B cell (primary cell): Measurements from ENCODE around the gene TMEM150A. TPM values are rescaled to one million over a fixed set of nuclear protein-coding genes. Genes with fewer than 3 reads are reported as not detected.
"Not testable (repeated sequence)": the region's sequence is repeated elsewhere in the genome, so short reads cannot be mapped to it uniquely, and the experiment has no call there.

ENCODE experiments used
- ATAC-seq: fragments of 200-7000 bp; cut with Tn5 transposase; one replicate; pipeline ENCODE4 v1.10.0; 2021; ENCODE audit warnings: low read depth, mild to moderate bottlenecking, moderate number of reproducible peaks, moderate library complexity
- CTCF ChIA-PET: fragments of 350-600 bp; sonication (Branson Sonifier 250); formaldehyde crosslinking; loops from one replicate; lab custom pipeline; 2021; ENCODE audit warnings: antibody characterized with exemption, inconsistent platforms; lab: Charles Lee
- POLR2A ChIA-PET: fragments of 350-600 bp; sonication (Branson Sonifier 250); formaldehyde crosslinking; loops from one replicate; lab custom pipeline; 2021; ENCODE audit warnings: antibody characterized with exemption; lab: Charles Lee
- DNase-seq: peaks from one replicate; pipeline ENCODE4 v3.0.0; 2013
- H2AFZ ChIP-seq: 2 replicates; pipeline ENCODE4 v1.6.1; 2012; ENCODE audit warnings: mild to moderate bottlenecking, low read depth, low read length; ENCODE audit not compliant: insufficient read depth, poor library complexity, severe bottlenecking
- H3K27ac ChIP-seq, 2 donors: 1 replicate in 1 of 2; 2 replicates in 1 of 2; pipeline ENCODE4 v1.5.1; 2012 to 2013; ENCODE audit warnings: low read length in 2 of 2, mild to moderate bottlenecking in 2 of 2, moderate library complexity in 1 of 2
- H3K27me3 ChIP-seq, 4 experiments: fragments of 200-600 bp in 1 of 4; sonication (generic) in 1 of 4; replicated peaks in 1 of 4; 1 replicate in 2 of 4; 2 replicates in 2 of 4; pipeline versions ENCODE4 v1.6.1 to v1.7.0; 2013 to 2016; ENCODE audit warnings: low read length in 3 of 4, mild to moderate bottlenecking in 2 of 4, mixed read lengths in 1 of 4, moderate library complexity in 1 of 4; ENCODE audit not compliant: insufficient read depth in 4 of 4, control insufficient read depth in 3 of 4; ENCODE audit errors: control extremely low read depth in 1 of 4
- H3K36me3 ChIP-seq, 2 experiments: replicated peaks in 1 of 2; 1 replicate in 1 of 2; 2 replicates in 1 of 2; pipeline versions ENCODE4 v1.6.1 to v1.7.1; 2013; ENCODE audit warnings: low read length in 1 of 2; ENCODE audit not compliant: insufficient read depth in 2 of 2, control insufficient read depth in 1 of 2; ENCODE audit errors: control extremely low read depth in 1 of 2, extremely low read depth in 1 of 2
- H3K4me1 ChIP-seq, 2 donors: fragments of 200-600 bp in 1 of 2; sonication (generic) in 1 of 2; 1 replicate in 1 of 2; 2 replicates in 1 of 2; pipeline versions ENCODE4 v1.5.1 to v1.6.1; 2013 to 2017; ENCODE audit warnings: low read length in 2 of 2; ENCODE audit not compliant: control insufficient read depth in 2 of 2, insufficient read depth in 2 of 2
- H3K4me2 ChIP-seq: replicated peaks from 2 replicates; pipeline ENCODE3; 2012; ENCODE audit warnings: mild to moderate bottlenecking, low read depth, low read length; ENCODE audit not compliant: poor library complexity, severe bottlenecking
- H3K4me3 ChIP-seq, 5 experiments: fragments of 200-600 bp in 1 of 5; sonication (generic) in 1 of 5; 1 replicate in 3 of 5; 2 replicates in 2 of 5; pipeline versions ENCODE4 v1.5.1 to v1.7.0; 2011 to 2016; ENCODE audit warnings: low read length in 4 of 5, mild to moderate bottlenecking in 4 of 5, low read depth in 2 of 5, control low read depth in 1 of 5, moderate library complexity in 1 of 5; ENCODE audit not compliant: insufficient read depth in 1 of 5; ENCODE audit errors: control extremely low read depth in 1 of 5, extremely low read depth in 1 of 5
- H3K79me2 ChIP-seq: fragments of 200-600 bp; sonication (generic); one replicate; pipeline ENCODE4 v1.6.0; 2016; ENCODE audit warnings: low read length; ENCODE audit not compliant: control insufficient read depth, insufficient read depth
- H3K9ac ChIP-seq: fragments of 200-600 bp; sonication (generic); 2 replicates; pipeline ENCODE4 v1.6.1; 2017; ENCODE audit warnings: mild to moderate bottlenecking, low read length, moderate library complexity
- H3K9me3 ChIP-seq, 3 donors: one replicate each; pipeline versions ENCODE4 v1.6.1 to v1.7.1; 2013; ENCODE audit warnings: low read length in 2 of 3; ENCODE audit not compliant: control insufficient read depth in 2 of 3, insufficient read depth in 1 of 3; ENCODE audit errors: control extremely low read depth in 1 of 3
- H4K20me1 ChIP-seq: 2 replicates; pipeline ENCODE4 v1.6.0; 2012; ENCODE audit warnings: mild to moderate bottlenecking, low read length; ENCODE audit not compliant: insufficient read depth, control insufficient read depth, poor library complexity, severe bottlenecking
- H3K27ac Mint-ChIP-seq: one replicate; pipeline ENCODE4 v1.8.0; 2021; ENCODE audit warnings: mixed read lengths
- H3K27me3 Mint-ChIP-seq: one replicate; pipeline ENCODE4 v1.8.0; 2021; ENCODE audit warnings: mixed read lengths
- H3K4me1 Mint-ChIP-seq: one replicate; pipeline ENCODE4 v1.8.0; 2021; ENCODE audit warnings: mixed read lengths
- H3K4me3 Mint-ChIP-seq: one replicate; pipeline ENCODE4 v1.8.0; 2021; ENCODE audit warnings: mixed read lengths
- H3K9me3 Mint-ChIP-seq: one replicate; pipeline ENCODE4 v1.8.0; 2022; ENCODE audit warnings: mixed read lengths; ENCODE audit not compliant: insufficient read depth
- EZH2 ChIP-seq: IDR thresholded peaks from 2 replicates; pipeline ENCODE4 v1.6.1; 2012; ENCODE audit warnings: borderline replicate concordance, low read depth, mild to moderate bottlenecking, moderate library complexity, low read length; ENCODE audit not compliant: insufficient read depth, poor library complexity, severe bottlenecking
- WGBS: methylation state at CpG from one replicate; pipeline ENCODE4 v1.1.5; 2013; ENCODE audit warnings: missing lambda C conversion rate; ENCODE audit not compliant: insufficient coverage; 5-methylcytosine and 5-hydroxymethylcytosine counted together
- intact Hi-C: fragments of 100-400 bp; cut with micrococcal nuclease; formaldehyde crosslinking; loops from one replicate; pipeline ENCODE4 v1.10.0; 2022
- polyA plus RNA-seq: library from polyadenylated mRNA; depleted of rRNA; stranded (reverse); fragments of >200 nt; gene quantifications from 2 replicates; pipeline ENCODE4 v1.2.3, GENCODE V29; 2012
- total RNA-seq, 2 donors: library from RNA; stranded (reverse); fragments of 120-200 nt in 1 of 2; gene quantifications; 1 replicate in 1 of 2; 2 replicates in 1 of 2; pipeline versions ENCODE4 v1.2.3 to v1.2.4, GENCODE V29; 2013 to 2022
- TF ChIP-seq, protein P1 (sequence below): fragments of 200-600 bp; IDR thresholded peaks from one replicate; pipeline ENCODE4 v1.8.0; 2022; ENCODE audit warnings: antibody characterized with exemption, mild to moderate bottlenecking

Gene TMEM150A
- total and polyA plus RNA-seq, 2 donors (not counting 1 experiment from before 2014, with no cell fraction given), result 23.0 to 26.4 TPM

DNA sequence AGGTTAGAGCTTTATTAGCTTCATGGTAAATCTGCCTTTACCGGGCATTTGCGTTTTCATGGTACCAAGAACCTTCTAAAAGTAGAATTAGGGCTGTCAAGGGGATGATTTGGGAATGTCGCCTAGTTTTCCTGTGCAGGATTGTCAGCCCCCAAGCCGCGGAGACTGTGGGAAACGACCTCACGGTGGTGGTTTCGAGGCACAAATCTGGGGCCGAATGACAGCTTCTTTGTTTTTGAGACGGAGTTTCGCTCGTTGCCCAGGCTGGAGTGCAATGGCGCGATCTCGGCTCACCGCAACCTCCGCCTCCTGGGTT is 12.9 kb upstream of the TMEM150A start:
- Mint-ChIP-seq H3K4me1 (peaks cover 27% of the 10 kb centered on the region), H3K27me3 (no peaks in the 10 kb centered on the region), H3K27ac (peak overlapping the region; percentile 97), H3K9me3 (no peaks in the 10 kb centered on the region), H3K4me3 (peak overlapping the region; percentile 16)
- DNase-seq (no peak), ATAC-seq (no peak)
- peaks cover 20 to 35% of the 10 kb centered on the region in 2 donors for H3K4me1 ChIP-seq
- CTCF ChIA-PET, result interaction anchor here (2.0 kb wide), 1 partner anchor 22 kb away, joined by 4 read pairs; no protein-coding TSS in a partner anchor
- H3K9me3 ChIP-seq, result no peaks in the 10 kb centered on the region
- peaks cover 12% of the 10 kb centered on the region for H4K20me1 ChIP-seq
- intact Hi-C loops, result loop anchor here (5.0 to 10.0 kb wide), 2 partner anchors 263 to 489 kb away; partner anchors contain the start of genes ELMOD3, POLR1A, PTCD3 and RETSAT
- peak overlapping the region; percentile 94 for H2AFZ ChIP-seq
- peaks cover 2 to 16% of the 10 kb centered on the region in 2 experiments for H3K36me3 ChIP-seq
- TF ChIP-seq, protein P1, sequence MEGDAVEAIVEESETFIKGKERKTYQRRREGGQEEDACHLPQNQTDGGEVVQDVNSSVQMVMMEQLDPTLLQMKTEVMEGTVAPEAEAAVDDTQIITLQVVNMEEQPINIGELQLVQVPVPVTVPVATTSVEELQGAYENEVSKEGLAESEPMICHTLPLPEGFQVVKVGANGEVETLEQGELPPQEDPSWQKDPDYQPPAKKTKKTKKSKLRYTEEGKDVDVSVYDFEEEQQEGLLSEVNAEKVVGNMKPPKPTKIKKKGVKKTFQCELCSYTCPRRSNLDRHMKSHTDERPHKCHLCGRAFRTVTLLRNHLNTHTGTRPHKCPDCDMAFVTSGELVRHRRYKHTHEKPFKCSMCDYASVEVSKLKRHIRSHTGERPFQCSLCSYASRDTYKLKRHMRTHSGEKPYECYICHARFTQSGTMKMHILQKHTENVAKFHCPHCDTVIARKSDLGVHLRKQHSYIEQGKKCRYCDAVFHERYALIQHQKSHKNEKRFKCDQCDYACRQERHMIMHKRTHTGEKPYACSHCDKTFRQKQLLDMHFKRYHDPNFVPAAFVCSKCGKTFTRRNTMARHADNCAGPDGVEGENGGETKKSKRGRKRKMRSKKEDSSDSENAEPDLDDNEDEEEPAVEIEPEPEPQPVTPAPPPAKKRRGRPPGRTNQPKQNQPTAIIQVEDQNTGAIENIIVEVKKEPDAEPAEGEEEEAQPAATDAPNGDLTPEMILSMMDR, result no peak
- TF ChIP-seq EZH2, result no peak
- H3K27me3 ChIP-seq, result no peaks in the 10 kb centered on the region
- POLR2A ChIA-PET, result interaction anchor here (1.0 kb wide), 1 partner anchor 491 kb away, joined by 3 read pairs; the partner anchor contains the start of gene PTCD3
- no peak overlapping the region for H3K27ac ChIP-seq
- peaks cover 55% of the 10 kb centered on the region for H3K79me2 ChIP-seq
- H3K9ac ChIP-seq, result no peak overlapping the region
- 93% methylated on average over 15 of the region's 17 CpGs for WGBS
- peak overlapping the region; percentile 73 for H3K4me2 ChIP-seq
- H3K4me3 ChIP-seq, result peak overlapping the region in 1 of 5 experiments; percentile 93

DNA sequence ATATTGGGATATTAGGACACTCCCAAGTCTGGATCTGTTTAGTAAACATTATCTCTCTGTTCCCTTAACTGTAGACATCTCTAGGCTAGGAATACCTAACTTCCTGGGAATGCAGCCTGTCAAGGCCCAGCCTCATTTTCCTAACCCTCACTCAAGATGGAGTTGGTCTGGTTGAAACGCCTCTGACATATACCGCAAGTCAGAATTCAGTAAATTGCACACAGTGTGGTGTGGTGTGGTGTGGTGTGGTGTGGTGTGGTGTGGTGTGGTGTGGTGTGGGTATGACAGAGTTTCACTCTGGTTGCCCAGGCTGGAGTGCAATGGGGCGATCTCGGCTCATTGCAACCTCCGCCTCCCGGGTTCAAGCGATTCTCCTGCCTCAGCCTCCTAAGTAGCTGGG is 12.3 kb upstream of the TMEM150A start:
- not testable (repeated sequence) for DNase-seq, H3K27me3 Mint-ChIP-seq, H3K9me3 ChIP-seq, H3K27ac ChIP-seq, H2AFZ ChIP-seq, H3K9me3 Mint-ChIP-seq, H3K27me3 ChIP-seq, H3K4me2 ChIP-seq, H3K9ac ChIP-seq, H3K4me3 Mint-ChIP-seq, H3K4me3 ChIP-seq, ATAC-seq
- peaks cover 50% of the 10 kb centered on the region for H3K79me2 ChIP-seq
- peaks cover 17% of the 10 kb centered on the region for H4K20me1 ChIP-seq
- CTCF ChIA-PET, result interaction anchor here (2.0 kb wide), 1 partner anchor 22 kb away, joined by 4 read pairs; no protein-coding TSS in a partner anchor
- intact Hi-C loops, result loop anchor here (5.0 to 10.0 kb wide), 2 partner anchors 262 to 490 kb away; partner anchors contain the start of genes ELMOD3, POLR1A, PTCD3 and RETSAT
- 100% methylated on average over 3 of the region's 7 CpGs for WGBS
- peaks cover 23 to 40% of the 10 kb centered on the region in 2 donors for H3K4me1 ChIP-seq
- Mint-ChIP-seq H3K4me1 (peaks cover 31% of the 10 kb centered on the region), H3K27ac (peak overlapping the region; percentile 56)
- POLR2A ChIA-PET, result interaction anchor here (1.6 kb wide), 1 partner anchor 19 kb away, joined by 4 read pairs; the partner anchor contains the start of gene RNF181
- H3K36me3 ChIP-seq, result peaks cover 2 to 15% of the 10 kb centered on the region in 2 experiments
